ENCODE results near the gene TRIM49.
"Not testable (repeated sequence)": the region's sequence is repeated elsewhere in the genome, so short reads cannot be mapped to it uniquely, and the experiment has no call there.

Gene TRIM49, protein sequence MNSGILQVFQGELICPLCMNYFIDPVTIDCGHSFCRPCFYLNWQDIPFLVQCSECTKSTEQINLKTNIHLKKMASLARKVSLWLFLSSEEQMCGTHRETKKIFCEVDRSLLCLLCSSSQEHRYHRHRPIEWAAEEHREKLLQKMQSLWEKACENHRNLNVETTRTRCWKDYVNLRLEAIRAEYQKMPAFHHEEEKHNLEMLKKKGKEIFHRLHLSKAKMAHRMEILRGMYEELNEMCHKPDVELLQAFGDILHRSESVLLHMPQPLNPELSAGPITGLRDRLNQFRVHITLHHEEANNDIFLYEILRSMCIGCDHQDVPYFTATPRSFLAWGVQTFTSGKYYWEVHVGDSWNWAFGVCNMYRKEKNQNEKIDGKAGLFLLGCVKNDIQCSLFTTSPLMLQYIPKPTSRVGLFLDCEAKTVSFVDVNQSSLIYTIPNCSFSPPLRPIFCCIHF

DNA sequence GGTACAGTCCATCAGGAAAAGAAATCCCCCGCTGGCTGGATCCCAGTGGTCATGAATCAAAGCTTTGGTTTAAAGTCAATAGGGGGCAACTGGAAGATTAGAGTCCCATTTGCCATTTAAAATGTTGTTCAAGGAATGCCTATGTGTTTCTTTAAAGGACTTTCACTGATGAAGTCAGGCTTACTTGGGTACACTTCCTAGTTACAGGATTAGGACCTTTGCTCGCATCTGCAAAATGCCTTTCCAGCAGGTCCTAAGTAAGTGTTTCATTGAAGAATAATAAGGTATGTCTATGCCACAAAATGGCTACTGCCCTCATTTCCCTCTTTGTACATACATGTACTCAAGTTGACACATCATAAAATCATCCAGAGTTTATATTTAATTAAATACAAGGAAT, at the start of gene TRIM49:
Gene TRIM49, minus strand, starts transcription at position 101 of the 400 bp plus-strand sequence. CDS start 4,106 bp downstream, outside the sequence.
- not testable (repeated sequence) for DNase-seq

DNA sequence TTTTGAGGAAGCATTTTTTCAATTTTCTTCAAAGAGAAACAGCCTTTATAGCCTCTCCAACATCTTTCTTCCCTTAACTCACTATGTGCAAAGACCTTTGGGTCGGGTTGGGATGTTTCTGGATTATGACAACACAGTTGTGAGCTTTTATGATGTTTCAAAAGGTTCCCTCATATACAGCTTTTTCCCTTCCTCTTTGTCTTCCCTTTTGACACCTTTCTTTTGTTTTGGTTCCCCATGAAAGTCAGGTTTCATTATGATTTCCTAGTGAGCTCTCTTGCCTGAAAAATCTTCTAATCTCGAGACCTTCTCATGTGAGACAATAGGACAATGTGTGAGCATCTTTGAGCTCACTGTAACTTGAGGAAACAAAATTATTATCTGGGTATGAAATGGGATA, 18.3 kb upstream of the TRIM49 start:
- DNase-seq, result not testable (repeated sequence)

DNA sequence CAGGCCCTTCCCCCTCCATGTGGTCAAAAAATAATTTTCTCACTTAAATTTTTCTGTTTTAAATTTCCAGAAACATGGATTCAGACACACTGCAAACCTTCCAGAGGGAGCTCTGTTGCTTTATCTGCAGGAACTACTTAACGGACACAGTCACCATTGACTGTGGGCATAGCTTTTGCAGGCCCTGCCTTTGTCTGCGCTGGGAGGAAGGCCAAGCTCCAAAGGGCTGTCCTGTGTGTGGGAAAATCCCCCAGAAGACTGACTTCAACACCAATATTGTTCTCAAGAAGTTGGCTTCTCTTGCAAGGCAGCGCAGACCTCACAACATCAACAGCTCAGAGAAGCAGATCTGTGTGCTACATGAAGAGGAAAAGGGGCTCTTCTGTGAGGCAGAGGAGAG, 11.6 kb upstream of the TRIM49 start:
- DNase-seq, result not testable (repeated sequence)

DNA sequence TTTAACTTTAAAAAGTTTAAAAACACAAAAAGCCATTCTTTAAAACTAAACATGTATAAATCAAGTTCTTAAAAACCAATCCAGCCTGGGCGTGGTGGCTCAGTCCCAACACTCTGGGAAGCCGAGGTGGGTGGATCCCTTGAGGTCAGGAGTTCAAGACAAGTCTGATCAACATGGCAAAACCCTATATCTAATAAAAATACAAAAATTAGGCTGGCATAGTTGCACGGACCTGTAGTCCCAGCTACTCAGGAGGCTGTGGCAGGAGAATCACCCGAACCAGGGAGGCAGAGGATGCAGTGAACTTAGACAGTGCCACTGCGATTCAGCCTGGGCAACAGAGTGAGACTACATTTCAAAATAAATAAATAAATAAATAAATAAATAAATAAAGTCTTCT, 5.2 kb upstream of the TRIM49 start:
- DNase-seq, result not testable (repeated sequence)

DNA sequence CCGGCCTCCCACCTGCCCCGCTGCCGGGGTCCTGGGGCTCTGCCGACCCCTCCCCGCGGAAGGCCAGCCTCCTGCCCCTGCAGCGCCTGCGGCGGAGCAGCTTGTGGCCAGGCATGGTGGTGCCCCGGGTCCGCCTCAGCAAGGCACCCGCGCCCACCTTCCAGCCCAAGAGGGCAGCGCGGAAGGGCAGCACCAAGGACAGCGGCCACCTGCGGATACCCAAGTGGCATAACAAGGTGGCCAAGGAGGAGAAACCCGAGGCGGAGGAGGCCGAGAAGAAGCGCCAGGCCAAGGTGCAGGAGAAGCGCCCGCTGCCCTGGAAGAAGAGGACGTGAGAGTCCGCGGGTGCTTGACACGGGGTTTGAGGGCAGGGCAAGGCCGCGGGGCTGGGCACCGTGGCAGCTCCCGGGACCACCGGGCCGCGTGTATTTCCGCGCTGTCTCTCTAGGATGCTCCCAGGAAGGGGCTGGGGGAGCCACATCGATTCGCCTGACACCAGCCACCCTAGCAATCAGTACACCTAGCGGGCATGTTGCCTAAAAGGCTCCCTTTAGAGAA, 20.8 kb downstream of the TRIM49 start:
- not testable (repeated sequence) for DNase-seq

DNA sequence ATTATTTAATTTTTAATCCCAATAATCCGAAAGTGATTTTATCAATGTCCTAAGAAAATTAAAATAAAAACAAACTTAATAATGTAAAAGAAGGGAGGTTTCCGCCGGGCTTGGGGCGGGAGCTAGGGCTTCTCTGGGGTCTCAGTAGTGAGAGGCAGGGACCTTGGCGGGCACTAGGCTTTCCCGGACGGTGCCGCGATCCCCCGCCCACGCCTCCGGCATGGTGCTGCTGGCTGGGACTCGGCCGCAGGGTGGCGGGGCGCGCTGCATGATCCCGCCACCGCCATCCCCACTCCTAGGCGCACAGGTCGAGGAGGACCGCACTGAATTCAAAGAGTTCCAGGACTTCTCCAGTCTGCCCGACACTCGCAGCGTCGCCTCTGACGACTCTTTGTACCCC, 22.6 kb downstream of the TRIM49 start:
- DNase-seq, result not testable (repeated sequence)

DNA sequence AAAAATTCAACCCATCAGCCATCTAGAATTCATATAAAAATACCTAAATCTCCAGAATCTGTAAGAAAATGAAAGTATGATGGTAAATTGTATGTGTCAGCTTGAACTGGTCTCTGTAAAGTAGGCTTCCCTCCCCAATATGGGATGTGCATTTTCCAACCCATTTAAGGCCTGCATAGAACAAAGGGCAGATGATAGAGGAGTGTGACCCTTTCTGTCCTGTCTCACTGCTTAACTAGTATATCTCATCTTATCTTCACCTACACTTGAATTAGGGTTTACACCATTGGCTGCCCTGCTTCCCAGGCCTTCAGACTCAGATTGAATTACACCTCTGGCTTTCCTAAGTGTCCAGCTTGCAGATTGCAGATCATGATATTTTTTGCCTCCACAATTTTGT, 57.6 kb downstream of the TRIM49 start:
- not testable (repeated sequence) for DNase-seq

All from stimulated activated naive CD4-positive, alpha-beta T cell (primary cell).